ENCODE results near the gene ZCCHC7.

DNA sequence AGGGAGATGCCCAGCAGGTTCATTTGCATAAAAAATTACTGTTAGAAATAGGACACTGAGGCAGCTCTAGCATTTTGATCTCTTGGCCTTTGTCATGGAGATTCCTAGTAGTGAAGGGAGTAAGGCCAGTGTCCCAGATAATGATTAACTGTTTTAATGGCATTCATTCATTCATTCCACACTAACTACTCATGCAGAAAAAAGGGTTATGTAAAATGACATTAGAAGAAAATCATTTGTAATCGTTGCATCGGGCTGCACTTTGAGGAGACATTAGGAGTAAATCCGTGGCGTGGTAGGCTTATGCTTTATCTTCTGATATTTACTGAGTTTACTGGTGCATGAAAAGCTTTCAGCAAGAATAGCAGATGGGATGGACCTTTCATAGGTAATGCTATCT is 219.5 kb downstream of the ZCCHC7 start:
- TF ChIP-seq SUZ12 (IDR thresholded peaks at IDR 0.05; ENCODE audit: extremely low read depth, insufficient read depth, insufficient read length) (no peak), YY1 (IDR thresholded peaks at IDR 0.05; ENCODE audit: insufficient read depth, insufficient read length) (no peak), ZNF274 (IDR thresholded peaks at IDR 0.05; ENCODE audit: low read depth, low read length) (no peak)

All from NT2/D1 (cell line).